WTC11 (cell line): ENCODE measurements around the gene DOK3.

ENCODE experiments used
- TF ChIP-seq, protein P1 (sequence below): sonication (generic); formaldehyde crosslinking; conservative IDR thresholded peaks from 2 replicates; pipeline ENCODE4 v1.8.1; 2022; ENCODE audit warnings: mild to moderate bottlenecking, missing genetic modification reagents
- TF ChIP-seq, protein P2 (sequence below): fragments of 200-600 bp; IDR thresholded peaks from 2 replicates; pipeline ENCODE4 v1.8.0; 2022; ENCODE audit warnings: antibody characterized with exemption
- TF ChIP-seq, protein P3 (sequence below): sonication (generic); formaldehyde crosslinking; IDR thresholded peaks from 2 replicates; pipeline ENCODE4 v1.8.1; 2022; ENCODE audit warnings: low read depth, missing genetic modification reagents, borderline replicate concordance

DNA sequence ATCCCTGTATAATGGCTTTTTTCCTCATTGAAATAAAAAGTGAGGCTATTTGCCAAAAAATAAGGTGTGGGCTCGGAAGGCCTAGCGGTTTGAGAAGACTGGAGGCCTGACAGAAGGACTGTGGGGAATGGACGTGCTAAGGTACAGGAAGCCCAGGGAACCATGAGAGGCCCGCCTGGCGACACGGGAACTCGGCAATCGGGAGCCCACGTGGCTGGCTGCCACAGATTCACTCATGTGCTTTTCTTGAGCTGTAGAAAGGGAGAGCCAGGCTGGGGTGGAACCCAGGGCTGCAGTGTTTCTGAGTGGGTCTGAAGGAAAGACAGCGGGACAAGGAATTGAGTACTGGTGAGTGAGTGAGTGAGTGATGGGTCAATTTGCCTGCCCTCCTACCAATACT lies 19.0 kb upstream of the DOK3 start:
- TF ChIP-seq, protein P1, sequence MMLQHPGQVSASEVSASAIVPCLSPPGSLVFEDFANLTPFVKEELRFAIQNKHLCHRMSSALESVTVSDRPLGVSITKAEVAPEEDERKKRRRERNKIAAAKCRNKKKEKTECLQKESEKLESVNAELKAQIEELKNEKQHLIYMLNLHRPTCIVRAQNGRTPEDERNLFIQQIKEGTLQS (CRISPR knock-in tag) = no peak
- TF ChIP-seq, protein P2, sequence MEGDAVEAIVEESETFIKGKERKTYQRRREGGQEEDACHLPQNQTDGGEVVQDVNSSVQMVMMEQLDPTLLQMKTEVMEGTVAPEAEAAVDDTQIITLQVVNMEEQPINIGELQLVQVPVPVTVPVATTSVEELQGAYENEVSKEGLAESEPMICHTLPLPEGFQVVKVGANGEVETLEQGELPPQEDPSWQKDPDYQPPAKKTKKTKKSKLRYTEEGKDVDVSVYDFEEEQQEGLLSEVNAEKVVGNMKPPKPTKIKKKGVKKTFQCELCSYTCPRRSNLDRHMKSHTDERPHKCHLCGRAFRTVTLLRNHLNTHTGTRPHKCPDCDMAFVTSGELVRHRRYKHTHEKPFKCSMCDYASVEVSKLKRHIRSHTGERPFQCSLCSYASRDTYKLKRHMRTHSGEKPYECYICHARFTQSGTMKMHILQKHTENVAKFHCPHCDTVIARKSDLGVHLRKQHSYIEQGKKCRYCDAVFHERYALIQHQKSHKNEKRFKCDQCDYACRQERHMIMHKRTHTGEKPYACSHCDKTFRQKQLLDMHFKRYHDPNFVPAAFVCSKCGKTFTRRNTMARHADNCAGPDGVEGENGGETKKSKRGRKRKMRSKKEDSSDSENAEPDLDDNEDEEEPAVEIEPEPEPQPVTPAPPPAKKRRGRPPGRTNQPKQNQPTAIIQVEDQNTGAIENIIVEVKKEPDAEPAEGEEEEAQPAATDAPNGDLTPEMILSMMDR = no peak
- TF ChIP-seq, protein P3, sequence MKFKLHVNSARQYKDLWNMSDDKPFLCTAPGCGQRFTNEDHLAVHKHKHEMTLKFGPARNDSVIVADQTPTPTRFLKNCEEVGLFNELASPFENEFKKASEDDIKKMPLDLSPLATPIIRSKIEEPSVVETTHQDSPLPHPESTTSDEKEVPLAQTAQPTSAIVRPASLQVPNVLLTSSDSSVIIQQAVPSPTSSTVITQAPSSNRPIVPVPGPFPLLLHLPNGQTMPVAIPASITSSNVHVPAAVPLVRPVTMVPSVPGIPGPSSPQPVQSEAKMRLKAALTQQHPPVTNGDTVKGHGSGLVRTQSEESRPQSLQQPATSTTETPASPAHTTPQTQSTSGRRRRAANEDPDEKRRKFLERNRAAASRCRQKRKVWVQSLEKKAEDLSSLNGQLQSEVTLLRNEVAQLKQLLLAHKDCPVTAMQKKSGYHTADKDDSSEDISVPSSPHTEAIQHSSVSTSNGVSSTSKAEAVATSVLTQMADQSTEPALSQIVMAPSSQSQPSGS (CRISPR knock-in tag) = no peak
